CD4-positive, alpha-beta memory T cell (primary cell): ENCODE data around the gene DENND5A. TPM values are rescaled to one million over a fixed set of nuclear protein-coding genes. Genes with fewer than 3 reads are reported as not detected.

Experiments
- CTCF ChIA-PET: fragments of 350-600 bp; sonication (Branson Sonifier 250); formaldehyde crosslinking; loops from one replicate; lab custom pipeline; 2021; ENCODE audit warnings: inconsistent platforms; ENCODE audit not compliant: partially characterized antibody; lab: Charles Lee
- POLR2A ChIA-PET: fragments of 350-600 bp; sonication (Branson Sonifier 250); formaldehyde crosslinking; loops from one replicate; lab custom pipeline; 2021; ENCODE audit not compliant: partially characterized antibody; lab: Charles Lee
- DNase-seq, 5 donors: peaks; one replicate each; pipeline versions ENCODE4 v3.0.0 to v3.0.0-alpha.2; 2020 to 2022; ENCODE audit warnings: mixed read lengths in 1 of 5
- H3K27ac ChIP-seq: one replicate; pipeline ENCODE4 v1.7.0; 2013; ENCODE audit warnings: low read depth, low read length
- H3K27me3 ChIP-seq: 2 replicates; pipeline ENCODE4 v1.7.0; 2013; ENCODE audit warnings: mild to moderate bottlenecking, low read length, moderate library complexity; ENCODE audit not compliant: insufficient read depth
- H3K36me3 ChIP-seq: 2 replicates; pipeline ENCODE4 v1.7.0; 2013; ENCODE audit warnings: mild to moderate bottlenecking, low read length, moderate library complexity; ENCODE audit not compliant: insufficient read depth
- H3K4me1 ChIP-seq: 2 replicates; pipeline ENCODE4 v1.7.0; 2013; ENCODE audit warnings: mild to moderate bottlenecking, low read length, moderate library complexity; ENCODE audit not compliant: insufficient read depth
- H3K4me3 ChIP-seq, 2 donors: one replicate each; pipeline ENCODE4 v1.7.0; 2013; ENCODE audit warnings: low read length in 2 of 2, mild to moderate bottlenecking in 1 of 2
- H3K9me3 ChIP-seq, 2 donors: one replicate each; pipeline ENCODE4 v1.7.0; 2013; ENCODE audit warnings: low read length in 2 of 2, control low read depth in 1 of 2; ENCODE audit not compliant: control insufficient read depth in 1 of 2
- H3K27ac Mint-ChIP-seq, 7 donors: one replicate each; pipeline ENCODE4 v1.8.0; 2020 to 2021; ENCODE audit warnings: mixed read lengths in 7 of 7, mild to moderate bottlenecking in 6 of 7, inconsistent platforms in 3 of 7, moderate library complexity in 3 of 7
- H3K27me3 Mint-ChIP-seq, 2 donors: one replicate each; pipeline ENCODE4 v1.8.0; 2020 to 2021; ENCODE audit warnings: mixed read lengths in 2 of 2
- H3K36me3 Mint-ChIP-seq, 2 donors: one replicate each; pipeline ENCODE4 v1.8.0; 2020 to 2021; ENCODE audit warnings: mixed read lengths in 2 of 2, inconsistent platforms in 1 of 2, mild to moderate bottlenecking in 1 of 2
- H3K4me1 Mint-ChIP-seq, 4 donors: one replicate each; pipeline ENCODE4 v1.8.0; 2020 to 2021; ENCODE audit warnings: mixed read lengths in 4 of 4, mild to moderate bottlenecking in 1 of 4
- H3K4me3 Mint-ChIP-seq, 8 donors: one replicate each; pipeline ENCODE4 v1.8.0; 2020 to 2021; ENCODE audit warnings: mixed read lengths in 8 of 8, mild to moderate bottlenecking in 7 of 8, moderate library complexity in 6 of 8, inconsistent platforms in 3 of 8
- H3K9me3 Mint-ChIP-seq, 8 donors: one replicate each; pipeline ENCODE4 v1.8.0; 2020 to 2021; ENCODE audit warnings: mixed read lengths in 8 of 8, mild to moderate bottlenecking in 5 of 8, inconsistent platforms in 3 of 8, moderate library complexity in 1 of 8
- intact Hi-C: fragments of 100-400 bp; cut with micrococcal nuclease; formaldehyde crosslinking; loops from one replicate; pipeline ENCODE4 v1.15.1; 2023
- polyA plus RNA-seq, 2 donors: library from polyadenylated mRNA; unstranded; fragments of 300-500 nt; fragmentation: Illumina TruSeq; gene quantifications; one replicate each; pipeline ENCODE4 v1.2.3, GENCODE V29; 2021
- total RNA-seq, 2 experiments: library from RNA; stranded (reverse); gene quantifications; one replicate each; pipeline ENCODE4 v1.2.3, GENCODE V29; 2021

The DENND5A gene
- total and polyA plus RNA-seq, 4 experiments from 2014 or later: 14.5 to 61.9 (median 49.1) TPM

DNA sequence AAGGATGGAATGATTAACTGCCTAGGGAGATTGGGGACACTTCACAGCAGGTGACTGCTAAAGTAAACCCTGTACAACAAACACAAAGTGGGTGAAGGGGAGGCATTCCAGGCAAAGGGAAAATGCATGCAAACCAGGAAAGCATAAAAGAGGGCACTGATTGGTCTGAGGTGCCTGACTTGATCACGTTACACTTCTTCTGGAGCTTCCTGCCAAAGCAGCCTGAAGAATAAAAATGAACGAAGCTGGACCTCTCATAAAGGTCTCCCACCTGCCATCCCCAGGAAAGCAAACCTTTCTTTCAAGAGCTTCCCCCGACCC is 127.1 kb downstream of the DENND5A start:
- DNase-seq: no peak
- Histone ChIP-seq H3K27ac (no peak overlapping the region), H3K9me3 (no peaks in the 10 kb centered on the region), H3K27me3 (no peaks in the 10 kb centered on the region), H3K36me3 (peaks cover 26% of the 10 kb centered on the region), H3K4me1 (peaks cover 26% of the 10 kb centered on the region), H3K4me3 (no peak overlapping the region)
- Mint-ChIP-seq H3K27me3 (no peaks in the 10 kb centered on the region), H3K9me3 (no peaks in the 10 kb centered on the region), H3K4me1 (peaks cover 11 to 36% (median 21%) of the 10 kb centered on the region in 4 donors), H3K36me3 (peaks cover 27 to 33% of the 10 kb centered on the region in 2 donors), H3K4me3 (peak overlapping the region in 1 of 8 donors; percentile 50), H3K27ac (peak overlapping the region in 6 of 7 donors; percentile 15 to 90 (median 74))
- POLR2A ChIA-PET: interaction anchor here (1.2 to 1.9 kb wide), 4 partner anchors 121 to 322 kb away, joined by 4 to 10 read pairs (median 6); partner anchors contain the start of genes TMEM9B and ZNF143
- intact Hi-C loops: loop anchor here (5.0 kb wide), 1 partner anchor 911 kb away; no protein-coding TSS in a partner anchor
- CTCF ChIA-PET: interaction anchor here (0.7 to 5.6 kb wide), 48 partner anchors 9 to 395 kb away, joined by 3 to 187 read pairs (median 4); partner anchors contain the start of gene TMEM9B

- Histone ChIP-seq H3K9me3 (no peaks in the 10 kb centered on the region), H3K4me1 (peaks cover 26% of the 10 kb centered on the region), H3K27ac (no peak overlapping the region), H3K36me3 (peaks cover 21% of the 10 kb centered on the region), H3K27me3 (no peaks in the 10 kb centered on the region), H3K4me3 (no peak overlapping the region)
- H3K4me3 Mint-ChIP-seq: peak overlapping the region in 6 of 8 donors; percentile 50 to 80 (median 54)
- POLR2A ChIA-PET: interaction anchor here (0.6 to 1.9 kb wide), 5 partner anchors 120 to 354 kb away, joined by 3 to 10 read pairs (median 5); partner anchors contain the start of genes TMEM9B and ZNF143
- H3K27ac Mint-ChIP-seq: peak overlapping the region in 6 of 7 donors; percentile 15 to 90 (median 64)
- peak; percentile 51 to 54 (median 54) for DNase-seq
- intact Hi-C loops: loop anchor here (1.0 to 5.0 kb wide), 4 partner anchors 122 to 910 kb away; no protein-coding TSS in a partner anchor
- no peaks in the 10 kb centered on the region for H3K9me3 Mint-ChIP-seq
- peaks cover 11 to 36% (median 21%) of the 10 kb centered on the region in 4 donors for H3K4me1 Mint-ChIP-seq
- peaks cover 24 to 27% of the 10 kb centered on the region in 2 donors for H3K36me3 Mint-ChIP-seq
- CTCF ChIA-PET: interaction anchor here (0.7 to 5.6 kb wide), 55 partner anchors 9 to 570 kb away, joined by 3 to 187 read pairs (median 4); partner anchors contain the start of gene TMEM9B
- H3K27me3 Mint-ChIP-seq: no peaks in the 10 kb centered on the region
These were observed 127.6 kb downstream of the DENND5A start for GRCh38 chr11:9137293-9138132.

DNA sequence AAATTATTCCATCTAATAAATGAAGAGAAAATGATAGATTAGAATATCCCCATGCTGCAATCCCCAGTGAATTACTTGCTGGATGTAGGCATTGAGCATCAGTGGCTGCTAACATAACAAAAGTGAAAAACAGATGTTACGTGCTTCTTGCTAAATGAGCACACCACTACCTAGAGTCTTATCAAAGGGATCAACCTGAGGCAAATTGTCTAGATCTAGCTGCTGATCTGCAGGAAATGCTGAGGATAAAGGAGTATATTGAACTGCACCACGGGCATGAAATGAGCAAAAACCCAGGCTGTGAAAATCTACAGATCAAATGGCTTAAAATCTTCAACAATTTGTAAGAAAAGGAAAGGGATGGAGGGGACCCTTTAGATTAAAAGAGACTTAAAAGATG is 128.4 kb downstream of the DENND5A start:
- Histone ChIP-seq H3K27ac (no peak overlapping the region), H3K36me3 (peaks cover 14% of the 10 kb centered on the region), H3K9me3 (no peaks in the 10 kb centered on the region), H3K4me1 (peaks cover 26% of the 10 kb centered on the region), H3K27me3 (no peaks in the 10 kb centered on the region), H3K4me3 (no peak overlapping the region)
- Mint-ChIP-seq H3K27ac (peak overlapping the region in 3 of 7 donors; percentile 17 to 60 (median 51)), H3K4me1 (peaks cover 11 to 36% (median 21%) of the 10 kb centered on the region in 4 donors), H3K36me3 (peaks cover 16 to 20% of the 10 kb centered on the region in 2 donors), H3K4me3 (peak overlapping the region in 1 of 8 donors; percentile 35), H3K27me3 (no peaks in the 10 kb centered on the region), H3K9me3 (no peaks in the 10 kb centered on the region)
- no peak for DNase-seq
- ChIA-PET CTCF (interaction anchor here (0.7 to 5.6 kb wide), 15 partner anchors 8 to 370 kb away, joined by 3 to 187 read pairs (median 11); partner anchors contain the start of gene TMEM9B), POLR2A (interaction anchor here (1.9 kb wide), 1 partner anchor 173 kb away, joined by 10 read pairs; the partner anchor contains the start of gene TMEM9B)
- intact Hi-C loops: loop anchor here (1.0 to 5.0 kb wide), 4 partner anchors 121 to 909 kb away; no protein-coding TSS in a partner anchor

- intact Hi-C loops: no loop called here
- peaks cover 21% of the 10 kb centered on the region for H3K4me1 ChIP-seq
- no peak overlapping the region for H3K4me3 Mint-ChIP-seq
- H3K27me3 Mint-ChIP-seq: no peaks in the 10 kb centered on the region
- no peak overlapping the region for H3K27ac ChIP-seq
- H3K4me1 Mint-ChIP-seq: peaks cover 7 to 24% (median 16%) of the 10 kb centered on the region in 4 donors
- no peak for DNase-seq
- H3K36me3 Mint-ChIP-seq: peaks cover 4 to 5% of the 10 kb centered on the region in 2 donors
- CTCF ChIA-PET: interaction anchor here (1.3 to 1.6 kb wide), 2 partner anchors 118 to 373 kb away, joined by 4 to 7 read pairs; no protein-coding TSS in a partner anchor
- no peaks in the 10 kb centered on the region for H3K27me3 ChIP-seq
- POLR2A ChIA-PET: no interaction called here
- no peak overlapping the region for H3K4me3 ChIP-seq
- H3K9me3 Mint-ChIP-seq: peaks cover 0 to 2% (median 0%) of the 10 kb centered on the region in 8 donors
- no peaks in the 10 kb centered on the region for H3K9me3 ChIP-seq
- H3K27ac Mint-ChIP-seq: no peak overlapping the region
- no peaks in the 10 kb centered on the region for H3K36me3 ChIP-seq
These were observed 131.2 kb downstream of the DENND5A start for GRCh38 chr11:9133956-9134355.

- Mint-ChIP-seq H3K27me3 (no peaks in the 10 kb centered on the region), H3K4me3 (no peak overlapping the region), H3K4me1 (peaks cover 2 to 11% (median 6%) of the 10 kb centered on the region in 4 donors), H3K36me3 (peaks cover 0 to 5% of the 10 kb centered on the region in 2 donors), H3K9me3 (peaks cover 0 to 2% (median 0%) of the 10 kb centered on the region in 8 donors), H3K27ac (peak overlapping the region in 1 of 7 donors; percentile 6)
- POLR2A ChIA-PET: no interaction called here
- no peak overlapping the region for H3K4me3 ChIP-seq
- DNase-seq: no peak
- intact Hi-C loops: no loop called here
- H3K36me3 ChIP-seq: no peaks in the 10 kb centered on the region
- no peaks in the 10 kb centered on the region for H3K27me3 ChIP-seq
- no peak overlapping the region for H3K27ac ChIP-seq
- H3K9me3 ChIP-seq: no peaks in the 10 kb centered on the region
- CTCF ChIA-PET: interaction anchor here (0.6 to 1.0 kb wide), 2 partner anchors 115 to 185 kb away, joined by 3 to 5 read pairs; no protein-coding TSS in a partner anchor
- H3K4me1 ChIP-seq: peaks cover 7% of the 10 kb centered on the region
These were observed 132.8 kb downstream of the DENND5A start for GRCh38 chr11:9132203-9132878.

DNA sequence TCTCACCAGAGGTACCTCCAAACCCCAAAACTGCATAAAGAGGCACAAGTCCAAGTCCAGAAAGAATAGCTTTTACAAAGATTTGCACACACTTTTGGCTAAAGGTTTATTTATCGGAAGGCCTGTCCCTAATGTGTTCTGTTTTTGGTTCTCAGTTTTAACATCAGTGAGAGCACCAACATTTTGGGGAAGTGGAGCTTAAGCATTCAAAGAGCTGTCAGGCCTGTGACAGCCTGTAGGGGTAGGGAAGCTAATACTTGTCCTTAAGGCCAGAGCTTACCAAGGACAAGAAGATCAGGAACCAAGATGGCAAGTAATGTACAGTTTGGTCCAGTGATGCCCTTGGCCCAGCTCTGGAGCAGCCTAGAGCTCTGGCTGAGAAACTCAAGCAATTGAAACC is 134.9 kb downstream of the DENND5A start:
- no peaks in the 10 kb centered on the region for H3K36me3 ChIP-seq
- no peak overlapping the region for H3K27ac Mint-ChIP-seq
- peaks cover 0 to 2% (median 0%) of the 10 kb centered on the region in 8 donors for H3K9me3 Mint-ChIP-seq
- ChIA-PET CTCF (interaction anchor here (2.8 to 4.0 kb wide), 2 partner anchors 8 to 115 kb away, joined by 15 to 31 read pairs; no protein-coding TSS in a partner anchor), POLR2A (no interaction called here)
- no peaks in the 10 kb centered on the region for H3K9me3 ChIP-seq
- intact Hi-C loops: no loop called here
- DNase-seq: no peak
- H3K4me3 ChIP-seq: no peak overlapping the region
- H3K4me3 Mint-ChIP-seq: no peak overlapping the region
- H3K27me3 Mint-ChIP-seq: no peaks in the 10 kb centered on the region
- no peaks in the 10 kb centered on the region for H3K27me3 ChIP-seq
- no peak overlapping the region for H3K27ac ChIP-seq
- H3K4me1 ChIP-seq: no peaks in the 10 kb centered on the region
- peaks cover 0 to 3% of the 10 kb centered on the region in 2 donors for H3K36me3 Mint-ChIP-seq
- peaks cover 0 to 10% (median 4%) of the 10 kb centered on the region in 4 donors for H3K4me1 Mint-ChIP-seq
